Measurements from ENCODE around the gene POR.

Gene POR

DNA sequence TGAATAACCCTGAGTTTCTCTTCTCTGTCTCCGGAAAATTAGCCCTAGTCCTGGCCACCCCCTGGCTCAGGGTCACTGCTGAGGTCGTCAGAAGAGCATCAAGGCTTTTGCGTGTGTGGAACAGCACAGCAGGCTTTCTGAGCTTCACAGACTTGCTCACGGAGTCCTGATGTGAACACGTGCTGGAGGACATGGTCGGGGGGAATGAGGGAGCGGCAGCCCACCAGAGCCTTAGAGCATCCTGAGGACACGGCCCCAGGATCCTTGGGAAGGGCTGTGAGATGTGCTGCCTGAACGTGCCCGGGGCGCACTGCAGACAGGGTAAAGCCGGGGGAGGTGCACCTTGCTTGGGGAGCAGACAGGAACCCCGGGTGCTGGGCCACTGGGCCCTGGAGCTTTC lies 50.7 kb downstream of the POR start:
- DNase-seq (ENCODE audit: low read depth), result no peak
- no peak overlapping the region for H3K4me3 ChIP-seq (ENCODE audit: low read depth, low read length)
- TF ChIP-seq, protein P1, sequence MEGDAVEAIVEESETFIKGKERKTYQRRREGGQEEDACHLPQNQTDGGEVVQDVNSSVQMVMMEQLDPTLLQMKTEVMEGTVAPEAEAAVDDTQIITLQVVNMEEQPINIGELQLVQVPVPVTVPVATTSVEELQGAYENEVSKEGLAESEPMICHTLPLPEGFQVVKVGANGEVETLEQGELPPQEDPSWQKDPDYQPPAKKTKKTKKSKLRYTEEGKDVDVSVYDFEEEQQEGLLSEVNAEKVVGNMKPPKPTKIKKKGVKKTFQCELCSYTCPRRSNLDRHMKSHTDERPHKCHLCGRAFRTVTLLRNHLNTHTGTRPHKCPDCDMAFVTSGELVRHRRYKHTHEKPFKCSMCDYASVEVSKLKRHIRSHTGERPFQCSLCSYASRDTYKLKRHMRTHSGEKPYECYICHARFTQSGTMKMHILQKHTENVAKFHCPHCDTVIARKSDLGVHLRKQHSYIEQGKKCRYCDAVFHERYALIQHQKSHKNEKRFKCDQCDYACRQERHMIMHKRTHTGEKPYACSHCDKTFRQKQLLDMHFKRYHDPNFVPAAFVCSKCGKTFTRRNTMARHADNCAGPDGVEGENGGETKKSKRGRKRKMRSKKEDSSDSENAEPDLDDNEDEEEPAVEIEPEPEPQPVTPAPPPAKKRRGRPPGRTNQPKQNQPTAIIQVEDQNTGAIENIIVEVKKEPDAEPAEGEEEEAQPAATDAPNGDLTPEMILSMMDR (IDR thresholded peaks at IDR 0.05; ENCODE audit: insufficient read depth, low read depth, low read length, missing control alignments), result no peak

DNA sequence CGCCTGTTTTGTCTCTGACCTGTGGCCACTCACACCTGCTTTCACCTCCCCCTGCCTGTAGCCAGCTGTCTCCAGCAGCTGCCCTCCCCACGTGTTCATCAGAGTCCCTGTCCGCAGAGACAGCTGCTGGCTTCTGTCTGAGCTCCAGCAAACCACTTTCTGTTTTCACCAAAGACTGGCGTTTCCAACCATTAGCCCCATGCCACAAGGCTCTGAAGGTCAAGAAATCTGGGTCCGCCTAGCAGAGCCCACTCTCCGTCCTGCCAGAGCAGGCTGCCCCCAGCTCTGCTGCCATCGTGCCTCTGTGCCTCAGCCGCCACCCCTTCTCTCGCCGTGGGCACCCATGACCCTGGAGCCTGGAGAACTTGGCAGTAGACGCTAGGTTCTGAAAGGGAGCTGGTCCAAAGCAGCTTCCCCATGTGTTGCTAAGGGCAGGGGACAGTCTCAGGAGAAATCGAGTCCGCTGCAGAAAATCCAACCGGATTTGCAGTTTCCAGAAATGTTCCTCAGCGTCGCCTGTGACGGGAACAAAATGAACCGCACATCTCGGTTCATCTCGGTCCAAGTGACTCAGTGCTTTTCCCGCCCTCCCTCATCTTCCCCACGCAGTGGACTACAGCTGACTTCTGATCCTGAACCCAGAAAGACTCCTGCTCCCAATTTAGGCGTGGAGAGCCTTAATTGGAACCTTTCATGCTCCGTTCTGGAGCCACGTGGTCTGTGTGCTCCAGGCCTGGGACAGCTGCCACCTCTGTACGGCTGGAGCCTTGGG lies 51.4 kb downstream of the POR start:
- no peak for DNase-seq (ENCODE audit: low read depth)
- TF ChIP-seq, protein P1 (IDR thresholded peaks at IDR 0.05; ENCODE audit: insufficient read depth, low read depth, low read length, missing control alignments), result no peak
- no peak overlapping the region for H3K4me3 ChIP-seq (ENCODE audit: low read depth, low read length)

DNA sequence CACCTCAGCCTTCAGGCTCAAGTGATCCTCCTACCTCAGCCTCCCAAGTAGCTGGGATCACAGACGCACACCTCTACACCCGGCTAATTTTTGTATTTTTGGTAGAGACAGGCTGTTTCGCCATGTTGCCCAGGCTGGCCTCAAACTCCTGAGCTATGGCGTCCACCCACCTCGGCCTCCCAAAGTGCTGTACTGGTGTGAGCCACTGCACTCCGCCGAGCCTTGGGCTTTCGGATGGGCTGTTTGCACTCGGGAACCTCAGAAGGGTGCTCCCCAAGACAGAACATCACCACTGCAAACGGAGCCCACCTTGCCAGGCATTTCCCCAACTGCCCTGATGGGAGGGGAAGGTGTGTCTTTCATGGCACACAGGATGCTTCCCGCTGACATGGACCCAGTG lies 52.1 kb downstream of the POR start:
- H3K4me3 ChIP-seq (ENCODE audit: low read depth, low read length), result no peak overlapping the region
- no peak for DNase-seq (ENCODE audit: low read depth)
- TF ChIP-seq, protein P1 (IDR thresholded peaks at IDR 0.05; ENCODE audit: insufficient read depth, low read depth, low read length, missing control alignments), result no peak

DNA sequence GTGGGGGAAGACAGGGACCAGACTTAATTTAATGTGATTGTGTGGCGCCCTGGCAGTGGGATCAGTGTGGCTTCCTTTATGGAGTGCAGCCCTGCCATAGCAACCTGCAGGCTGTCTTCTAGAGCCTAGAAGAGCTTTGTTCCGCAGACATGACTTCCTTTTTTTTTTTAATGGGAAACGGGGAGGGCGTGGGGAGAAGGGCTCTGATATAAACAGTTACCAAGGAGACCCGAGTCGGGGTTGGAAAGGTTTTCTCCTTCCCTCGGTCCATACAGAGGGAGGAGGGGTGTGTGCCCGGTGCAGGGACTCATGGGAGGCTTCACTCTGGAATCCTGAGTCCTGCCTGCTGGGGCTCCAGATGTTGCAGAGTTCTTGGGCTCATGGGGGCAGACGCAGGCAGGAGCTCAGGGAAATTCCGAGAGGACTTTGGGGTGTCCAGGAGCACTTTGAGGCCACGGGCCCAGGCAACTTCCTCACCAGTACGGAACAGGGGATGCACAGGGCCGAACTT lies 52.6 kb downstream of the POR start:
- TF ChIP-seq, protein P1 (IDR thresholded peaks at IDR 0.05; ENCODE audit: insufficient read depth, low read depth, low read length, missing control alignments), result no peak
- H3K4me3 ChIP-seq (ENCODE audit: low read depth, low read length), result no peak overlapping the region
- DNase-seq (ENCODE audit: low read depth), result no peak

DNA sequence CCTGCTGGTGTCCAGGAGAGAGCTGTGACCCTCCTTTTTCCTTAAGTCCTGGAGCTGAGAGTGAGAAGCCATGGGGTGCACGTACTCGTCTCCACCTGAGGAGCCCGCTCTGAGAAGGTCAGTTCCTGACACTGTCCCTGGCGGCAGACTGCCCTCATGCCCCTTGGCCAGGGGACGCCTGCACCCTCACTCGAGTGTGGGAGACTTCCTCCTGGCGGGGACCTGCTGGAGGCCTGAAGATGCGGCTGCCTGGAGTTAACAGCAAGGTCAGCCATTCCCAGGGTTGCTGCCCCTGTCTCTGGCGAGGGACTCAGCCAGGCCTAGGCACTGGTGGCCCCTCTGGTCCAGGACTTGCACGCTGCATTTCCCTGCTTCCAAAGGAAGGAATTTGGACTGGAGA lies 53.1 kb downstream of the POR start:
- no peak overlapping the region for H3K4me3 ChIP-seq (ENCODE audit: low read depth, low read length)
- no peak for DNase-seq (ENCODE audit: low read depth)
- TF ChIP-seq, protein P1 (IDR thresholded peaks at IDR 0.05; ENCODE audit: insufficient read depth, low read depth, low read length, missing control alignments), result no peak

DNA sequence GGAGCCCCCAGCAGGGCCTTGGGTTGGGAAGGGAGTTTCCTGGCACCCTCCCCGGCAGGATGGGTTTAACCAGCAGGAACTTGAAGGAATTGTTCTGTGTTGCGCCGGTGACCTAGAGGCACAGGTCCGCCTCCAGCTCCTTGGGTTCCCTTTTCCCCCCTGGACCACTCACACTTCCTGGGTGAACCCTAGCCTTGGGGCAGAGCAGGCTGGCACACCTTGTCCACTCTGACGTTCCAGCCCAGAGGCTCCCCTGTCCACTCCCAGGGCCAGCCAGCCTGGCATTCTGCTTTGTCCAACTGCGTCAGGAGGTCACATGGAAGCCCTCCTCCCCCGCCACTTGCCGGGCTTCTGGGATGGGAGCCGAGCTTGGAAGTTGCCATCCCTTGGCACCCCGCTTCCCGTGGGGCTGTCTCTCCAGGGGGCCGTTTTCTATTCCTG lies 53.6 kb downstream of the POR start:
- no peak for DNase-seq (ENCODE audit: low read depth)
- no peak overlapping the region for H3K4me3 ChIP-seq (ENCODE audit: low read depth, low read length)
- TF ChIP-seq, protein P1 (IDR thresholded peaks at IDR 0.05; ENCODE audit: insufficient read depth, low read depth, low read length, missing control alignments), result no peak

DNA sequence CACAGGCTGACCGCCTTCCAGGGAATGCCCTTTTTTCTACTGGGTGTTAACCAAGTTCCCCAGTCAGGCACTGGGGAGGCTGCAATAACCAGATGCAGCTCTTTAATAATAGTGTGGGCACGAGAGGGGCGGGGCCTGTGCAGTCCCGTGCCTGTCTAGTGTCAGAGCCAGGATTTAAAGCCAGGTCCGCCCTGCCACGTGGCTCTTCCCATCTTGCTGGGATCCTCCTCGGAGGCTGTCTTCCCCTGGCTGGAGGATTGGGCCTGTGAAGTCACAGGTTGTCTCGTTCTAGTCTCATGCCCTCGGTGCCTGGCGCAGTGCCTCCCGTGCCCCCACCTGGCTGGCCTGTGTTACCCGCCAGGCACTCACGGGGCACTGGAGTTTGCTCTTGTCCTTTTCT lies 54.2 kb downstream of the POR start:
- no peak overlapping the region for H3K4me3 ChIP-seq (ENCODE audit: low read depth, low read length)
- TF ChIP-seq, protein P1 (IDR thresholded peaks at IDR 0.05; ENCODE audit: insufficient read depth, low read depth, low read length, missing control alignments), result no peak
- DNase-seq (ENCODE audit: low read depth), result no peak

Measured in GM12865 (cell line).